ENCODE measurements around the gene HOXC6. TPM values are rescaled to one million over a fixed set of nuclear protein-coding genes. Genes with fewer than 3 reads are reported as not detected.

The HOXC6 gene
- total RNA-seq, 1 donor from 2014 or later, result 1.4 TPM

DNA sequence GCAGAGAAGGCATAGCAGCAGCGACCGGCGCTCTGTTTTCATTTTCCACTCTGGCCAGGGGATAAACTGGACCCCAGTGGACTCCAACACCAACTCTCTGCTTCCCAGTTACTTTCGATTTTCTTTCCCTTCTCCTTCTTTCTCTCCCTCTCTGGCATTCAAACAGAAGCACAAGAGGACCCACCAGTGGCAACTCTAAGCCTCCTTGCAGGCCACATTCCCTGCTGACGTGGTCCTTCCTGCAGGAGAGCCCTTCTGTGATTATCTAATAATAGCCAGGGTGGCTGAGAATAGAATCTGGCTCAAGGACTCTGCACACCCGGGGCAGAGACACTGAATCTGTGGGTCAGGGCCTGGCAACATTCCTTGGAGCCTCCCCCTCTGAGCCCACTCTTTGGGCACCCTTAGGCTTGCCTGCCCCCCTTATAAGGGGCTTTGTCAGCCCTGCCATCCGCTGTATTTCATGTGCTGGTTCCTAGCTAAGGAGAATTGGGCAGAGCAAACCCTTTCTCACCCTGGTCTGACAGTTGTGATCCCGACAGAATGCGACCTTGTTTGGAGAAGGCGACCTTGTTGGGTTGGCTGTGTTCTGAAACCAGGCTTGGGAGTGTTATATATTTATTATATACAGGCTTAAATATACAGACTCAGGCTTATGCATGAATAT, 8.2 kb upstream of the HOXC6 start:
- ATAC-seq, result no peak
- TF ChIP-seq CTCF (IDR thresholded peaks at IDR 0.05), result no peak
- Histone ChIP-seq H3K9me3 (no peaks in the 10 kb centered on the region), H3K36me3 (no peaks in the 10 kb centered on the region), H3K4me1 (peaks cover 5% of the 10 kb centered on the region), H3K4me3 (peak overlapping the region; percentile 35), H3K27ac (peak overlapping the region; percentile 65), H3K27me3 (peaks cover 96% of the 10 kb centered on the region)
- intact Hi-C loops (cut with DNase I), result no loop called here
- DNase-seq, result no peak

DNA sequence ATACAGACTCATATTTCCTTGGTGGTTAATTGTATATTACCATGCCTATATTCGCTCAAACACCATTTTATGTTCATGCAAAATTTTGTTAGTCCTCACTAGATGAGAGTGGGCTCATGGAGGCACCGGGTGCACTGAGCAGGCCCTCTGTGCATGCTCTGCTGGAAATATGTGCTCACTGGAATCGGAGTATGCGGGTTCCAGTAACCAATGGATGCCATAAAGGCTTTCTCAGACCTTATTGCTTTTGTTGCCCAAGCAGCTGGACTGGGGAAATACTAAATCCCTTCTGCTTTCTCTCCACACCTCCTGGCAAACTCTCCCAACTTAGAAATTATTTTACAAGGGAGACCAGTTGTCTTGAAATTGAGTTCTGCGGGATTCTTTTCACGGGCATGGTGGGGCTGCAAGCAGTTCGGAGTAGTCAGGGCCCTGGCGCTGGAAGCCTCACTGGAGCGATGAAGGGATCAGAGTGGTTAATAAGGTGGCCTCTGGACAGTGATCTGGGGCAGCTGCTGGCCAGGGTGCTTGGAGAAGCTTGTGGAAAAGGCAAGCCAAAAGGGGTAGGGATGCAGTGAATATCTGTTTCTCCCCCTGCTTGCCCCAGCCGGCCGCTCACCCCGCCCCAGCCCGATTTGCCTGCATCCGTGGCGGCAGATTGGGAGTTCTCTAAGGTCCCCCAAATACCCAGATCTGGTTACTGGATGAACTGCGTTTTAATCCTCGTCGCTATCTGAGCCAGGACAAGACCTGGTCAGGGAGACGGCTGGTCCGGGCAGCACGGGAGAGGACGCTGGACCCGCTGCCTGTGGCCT, 7.4 kb upstream of the HOXC6 start:
- Histone ChIP-seq H3K36me3 (no peaks in the 10 kb centered on the region), H3K4me3 (no peak overlapping the region), H3K4me1 (peaks cover 5% of the 10 kb centered on the region), H3K27ac (no peak overlapping the region), H3K27me3 (peaks cover 96% of the 10 kb centered on the region), H3K9me3 (no peaks in the 10 kb centered on the region)
- no peak for TF ChIP-seq CTCF (IDR thresholded peaks at IDR 0.05)
- DNase-seq (no peak), ATAC-seq (no peak)
- intact Hi-C loops (cut with DNase I), result no loop called here

- no peak overlapping the region for H3K27ac ChIP-seq
- ATAC-seq (no peak), DNase-seq (no peak)
- peaks cover 91% of the 10 kb centered on the region for H3K27me3 ChIP-seq
- no peak for TF ChIP-seq CTCF (IDR thresholded peaks at IDR 0.05)
- intact Hi-C loops (cut with DNase I), result no loop called here
- H3K9me3 ChIP-seq, result no peaks in the 10 kb centered on the region
- no peak overlapping the region for H3K4me3 ChIP-seq
- H3K36me3 ChIP-seq, result no peaks in the 10 kb centered on the region
- H3K4me1 ChIP-seq, result peaks cover 5% of the 10 kb centered on the region
Measured at GRCh38 chr12:54021432-54022013, 6.7 kb upstream of the HOXC6 start.

- Histone ChIP-seq H3K4me3 (no peak overlapping the region), H3K27me3 (peaks cover 91% of the 10 kb centered on the region)
- DNase-seq, result no peak
Measured at GRCh38 chr12:54022960-54023884, 5.0 kb upstream of the HOXC6 start.

More at GRCh38 chr12:54022960-54023884, 5.0 kb upstream of the HOXC6 start:
- Histone ChIP-seq H3K27ac (no peak overlapping the region), H3K9me3 (no peaks in the 10 kb centered on the region), H3K36me3 (no peaks in the 10 kb centered on the region), H3K4me1 (peaks cover 5% of the 10 kb centered on the region)
- intact Hi-C loops (cut with DNase I), result no loop called here
- TF ChIP-seq CTCF (IDR thresholded peaks at IDR 0.05), result no peak
- no peak for ATAC-seq

Data from upper lobe of right lung (tissue), 1 donor.